Measurements from ENCODE around the gene KCNN3. TPM values are rescaled to one million over a fixed set of nuclear protein-coding genes. Genes with fewer than 3 reads are reported as not detected.

KCNN3 gene
- total RNA-seq, 1 donor from 2014 or later = 1.8 TPM

- intact Hi-C loops (cut with DNase I) = no loop called here
- DNase-seq (ENCODE audit: low spot score) (no peak), ATAC-seq (no peak)
These were observed 121.7 kb downstream of the KCNN3 start for GRCh38 chr1:154748405-154748775.

GRCh38 chr1:154747740-154748404 is 122.2 kb downstream of the KCNN3 start:
- intact Hi-C loops (cut with DNase I) = no loop called here
- DNase-seq (ENCODE audit: low spot score) (no peak), ATAC-seq (no peak)

- DNase-seq (ENCODE audit: low spot score) (no peak), ATAC-seq (no peak)
- intact Hi-C loops (cut with DNase I) = no loop called here
These were observed 122.7 kb downstream of the KCNN3 start for GRCh38 chr1:154747380-154747739.

- intact Hi-C loops (cut with DNase I) = no loop called here
- ATAC-seq (no peak), DNase-seq (ENCODE audit: low spot score) (no peak)
These were observed 123.3 kb downstream of the KCNN3 start for GRCh38 chr1:154746622-154747299.

- ATAC-seq = no peak
- intact Hi-C loops (cut with DNase I) = no loop called here
- DNase-seq (ENCODE audit: low spot score) = no peak
These were observed 124.2 kb downstream of the KCNN3 start for GRCh38 chr1:154745750-154746425.

- intact Hi-C loops (cut with DNase I) = no loop called here
- ATAC-seq = no peak
- DNase-seq (ENCODE audit: low spot score) = no peak
These were observed 124.8 kb downstream of the KCNN3 start for GRCh38 chr1:154745286-154745731.

GRCh38 chr1:154744352-154745035 is 125.6 kb downstream of the KCNN3 start:
- DNase-seq (ENCODE audit: low spot score) (no peak), ATAC-seq (no peak)
- intact Hi-C loops (cut with DNase I) = no loop called here

- intact Hi-C loops (cut with DNase I) = no loop called here
- no peak for DNase-seq (ENCODE audit: low spot score)
- ATAC-seq = no peak
These were observed 126.5 kb downstream of the KCNN3 start for GRCh38 chr1:154743526-154744036.

- DNase-seq (ENCODE audit: low spot score) (no peak), ATAC-seq (no peak)
- intact Hi-C loops (cut with DNase I) = no loop called here
These were observed 127.5 kb downstream of the KCNN3 start for GRCh38 chr1:154742606-154743005.

- ATAC-seq (no peak), DNase-seq (ENCODE audit: low spot score) (no peak)
- intact Hi-C loops (cut with DNase I) = no loop called here
These were observed 128.2 kb downstream of the KCNN3 start for GRCh38 chr1:154741741-154742495.

GRCh38 chr1:154741327-154741726 is 128.8 kb downstream of the KCNN3 start:
- ATAC-seq (no peak), DNase-seq (ENCODE audit: low spot score) (no peak)
- intact Hi-C loops (cut with DNase I) = no loop called here

- intact Hi-C loops (cut with DNase I) = no loop called here
- DNase-seq (ENCODE audit: low spot score) = no peak
- no peak for ATAC-seq
These were observed 130.4 kb downstream of the KCNN3 start for GRCh38 chr1:154739654-154740053.

- no peak for DNase-seq (ENCODE audit: low spot score)
- ATAC-seq = no peak
- intact Hi-C loops (cut with DNase I) = no loop called here
These were observed 133.2 kb downstream of the KCNN3 start for GRCh38 chr1:154736841-154737240.

- ATAC-seq = no peak
- intact Hi-C loops (cut with DNase I) = no loop called here
- no peak for DNase-seq (ENCODE audit: low spot score)
These were observed 134.3 kb downstream of the KCNN3 start for GRCh38 chr1:154735804-154736168.

GRCh38 chr1:154735061-154735803 is 134.8 kb downstream of the KCNN3 start:
- ATAC-seq = no peak
- intact Hi-C loops (cut with DNase I) = no loop called here
- no peak for DNase-seq (ENCODE audit: low spot score)

- intact Hi-C loops (cut with DNase I) = no loop called here
- DNase-seq (ENCODE audit: low spot score) (no peak), ATAC-seq (no peak)
These were observed 136.5 kb downstream of the KCNN3 start for GRCh38 chr1:154733621-154734020.

- ATAC-seq (no peak), DNase-seq (ENCODE audit: low spot score) (no peak)
- intact Hi-C loops (cut with DNase I) = no loop called here
These were observed 139.0 kb downstream of the KCNN3 start for GRCh38 chr1:154730986-154731489.

- ATAC-seq (peak; percentile 38), DNase-seq (ENCODE audit: low spot score) (no peak)
- intact Hi-C loops (cut with DNase I) = no loop called here
These were observed 139.8 kb downstream of the KCNN3 start for GRCh38 chr1:154730259-154730658.

Measured in sciatic nerve (tissue), 2 donors.